ENCODE data around the gene ZNF768. TPM values are rescaled to one million over a fixed set of nuclear protein-coding genes. Genes with fewer than 3 reads are reported as not detected.
A peak's percentile ranks its signal among the peaks of the same experiment; 100 is the strongest.

ZNF768 gene
- total and polyA plus RNA-seq, 2 of the 13 experiments (the other 11 are each of a cell fraction or from before 2014, with no cell fraction given): 26.7 to 34.4 TPM

GRCh38 chr16:30488764-30489605 lies 37.4 kb downstream of the ZNF768 start (continued):
- TF ChIP-seq ZNF574 (CRISPR knock-in tag; IDR thresholded peaks at IDR 0.05) (peak; percentile 84), ZNF660 (CRISPR knock-in tag; IDR thresholded peaks at IDR 0.05; ENCODE audit: borderline replicate concordance, low read depth) (no peak), TBP (CRISPR knock-in tag; IDR thresholded peaks at IDR 0.05) (no peak), NPAS2 (CRISPR knock-in tag; IDR thresholded peaks at IDR 0.05; ENCODE audit: borderline replicate concordance) (no peak), ZNF263 (CRISPR knock-in tag; IDR thresholded peaks at IDR 0.05) (peak; percentile 65), FIP1L1 (IDR thresholded peaks at IDR 0.05; ENCODE audit: borderline replicate concordance, insufficient read depth, low read depth, low read length) (no peak), MTERF4 (CRISPR knock-in tag; IDR thresholded peaks at IDR 0.05) (no peak), ETV5 (CRISPR knock-in tag; IDR thresholded peaks at IDR 0.05; ENCODE audit: borderline replicate concordance) (peak; percentile 82), RXRB (CRISPR knock-in tag; IDR thresholded peaks at IDR 0.05; ENCODE audit: borderline replicate concordance) (peak; percentile 79; the same call in 1 of the 2 replicates), KLF11 (CRISPR knock-in tag; IDR thresholded peaks at IDR 0.05) (no peak), ATF4 (CRISPR knock-in tag; IDR thresholded peaks at IDR 0.05) (peak in 1 of 2 experiments; percentile 70; a peak in 2 of 4 replicates), MXD1 (CRISPR knock-in tag; IDR thresholded peaks at IDR 0.05) (no peak), MIER3 (CRISPR knock-in tag; IDR thresholded peaks at IDR 0.05; ENCODE audit: borderline replicate concordance) (peak; percentile 70; the same call in 1 of the 2 replicates), IRF2 (CRISPR knock-in tag; IDR thresholded peaks at IDR 0.05) (peak; percentile 38; the same call in 1 of the 2 replicates), KDM5A (IDR thresholded peaks at IDR 0.05; ENCODE audit: borderline replicate concordance, low read length) (no peak), PHF21A (CRISPR knock-in tag; IDR thresholded peaks at IDR 0.05) (peak; percentile 89), SP1 (IDR thresholded peaks at IDR 0.05) (no peak), SP1 (CRISPR knock-in tag; IDR thresholded peaks at IDR 0.05) (no peak), ZNF577 (CRISPR knock-in tag; IDR thresholded peaks at IDR 0.05; ENCODE audit: borderline replicate concordance, low read depth) (no peak), ZNF720 (CRISPR knock-in tag; IDR thresholded peaks at IDR 0.05) (no peak), ZNF260 (CRISPR knock-in tag; IDR thresholded peaks at IDR 0.05; ENCODE audit: borderline replicate concordance, low read depth) (no peak)
- TF ChIP-seq, protein P1, sequence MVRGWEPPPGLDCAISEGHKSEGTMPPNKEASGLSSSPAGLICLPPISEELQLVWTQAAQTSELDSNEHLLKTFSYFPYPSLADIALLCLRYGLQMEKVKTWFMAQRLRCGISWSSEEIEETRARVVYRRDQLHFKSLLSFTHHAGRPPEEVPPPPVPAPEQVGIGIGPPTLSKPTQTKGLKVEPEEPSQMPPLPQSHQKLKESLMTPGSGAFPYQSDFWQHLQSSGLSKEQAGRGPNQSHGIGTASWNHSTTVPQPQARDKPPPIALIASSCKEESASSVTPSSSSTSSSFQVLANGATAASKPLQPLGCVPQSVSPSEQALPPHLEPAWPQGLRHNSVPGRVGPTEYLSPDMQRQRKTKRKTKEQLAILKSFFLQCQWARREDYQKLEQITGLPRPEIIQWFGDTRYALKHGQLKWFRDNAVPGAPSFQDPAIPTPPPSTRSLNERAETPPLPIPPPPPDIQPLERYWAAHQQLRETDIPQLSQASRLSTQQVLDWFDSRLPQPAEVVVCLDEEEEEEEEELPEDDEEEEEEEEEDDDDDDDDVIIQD (CRISPR knock-in tag; IDR thresholded peaks at IDR 0.05; ENCODE audit: low read depth): peak; percentile 48; the same call in 1 of the 2 replicates

Measured in HepG2 (cell line).